Brain microvascular endothelial cell (primary cell): ENCODE results near the gene BMPR1A.
A peak's percentile ranks its signal among the peaks of the same experiment; 100 is the strongest.
"Not testable (repeated sequence)": the region's sequence is repeated elsewhere in the genome, so short reads cannot be mapped to it uniquely, and the experiment has no call there.

Experiments used
- DNase-seq: peaks from one replicate; pipeline ENCODE4 v3.0.0-alpha.2; 2020
- H3K27ac ChIP-seq: fragments of 250-450 bp; sonication (Bioruptor Pico); 2 replicates; pipeline ENCODE4 v1.5.1; 2020; ENCODE audit warnings: mild to moderate bottlenecking, moderate library complexity
- H3K27me3 ChIP-seq: fragments of 250-450 bp; sonication (Bioruptor Pico); replicated peaks from 2 replicates; pipeline ENCODE4 v1.5.1; 2020; ENCODE audit warnings: mild to moderate bottlenecking
- H3K36me3 ChIP-seq: fragments of 250-450 bp; sonication (Bioruptor Pico); replicated peaks from 2 replicates; pipeline ENCODE4 v1.5.1; 2020; ENCODE audit warnings: mild to moderate bottlenecking
- H3K4me3 ChIP-seq: 2 replicates; pipeline ENCODE4 v1.5.1; 2011; ENCODE audit warnings: low read depth, mild to moderate bottlenecking, control low read depth, low read length, moderate library complexity
- in situ Hi-C: cut with HindIII; loops from 2 replicates; pipeline ENCODE4 v1.10.0; 2017; ENCODE audit warnings: low sequenced_read_pairs, low pct_ligation_motif_present
- TF ChIP-seq, protein P1 (sequence below): IDR thresholded peaks from 2 replicates; pipeline ENCODE4 v1.5.1; 2011; ENCODE audit warnings: low read depth, mild to moderate bottlenecking, moderate library complexity, low read length, control low read depth, inconsistent platforms; ENCODE audit errors: missing control alignments

The BMPR1A gene

DNA sequence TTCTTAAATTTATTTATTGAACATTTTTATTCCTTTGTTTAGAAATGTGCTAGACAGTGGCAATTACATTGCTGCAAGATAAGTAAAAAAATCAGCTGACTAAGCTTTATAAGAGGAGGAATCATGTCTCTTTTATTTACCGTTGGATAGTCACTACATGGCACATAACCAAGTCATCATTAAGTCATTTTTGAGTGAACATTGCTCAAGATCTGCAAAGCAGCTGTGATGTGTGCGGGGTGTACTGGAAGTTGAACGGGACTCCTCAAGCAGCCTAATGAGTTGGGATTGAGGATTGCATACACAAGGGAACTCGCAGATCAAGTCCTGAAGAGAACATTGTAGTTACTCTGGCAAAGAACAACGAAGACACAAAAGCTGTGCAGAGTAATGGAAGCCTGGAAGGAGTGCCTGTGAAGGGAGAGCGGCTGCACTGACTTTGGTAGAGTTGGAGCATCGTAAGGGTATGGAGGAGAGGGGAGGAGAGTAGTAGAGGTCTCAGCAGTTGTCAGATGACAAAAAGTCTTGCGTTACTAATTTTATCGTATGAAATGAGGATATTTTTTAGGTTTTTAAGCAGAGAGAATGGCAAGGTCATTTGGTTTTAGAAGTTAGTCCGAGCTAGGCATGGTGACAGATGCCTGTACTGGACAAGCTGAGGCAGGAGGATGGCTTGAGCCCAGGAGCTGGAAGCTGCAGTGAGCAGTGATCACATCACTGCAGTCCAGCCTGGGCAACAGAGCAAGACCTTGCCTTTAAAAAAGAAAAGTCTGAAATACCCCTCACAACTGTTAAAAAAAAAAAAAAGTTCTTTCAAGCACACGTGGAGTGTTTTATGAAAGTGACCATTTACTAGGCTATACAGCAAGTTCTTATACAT is 95.1 kb downstream of the BMPR1A start:
- no peaks in the 10 kb centered on the region for H3K27me3 ChIP-seq
- in situ Hi-C loops, result no loop called here
- no peak overlapping the region for H3K4me3 ChIP-seq
- DNase-seq, result no peak
- H3K36me3 ChIP-seq, result no peaks in the 10 kb centered on the region
- TF ChIP-seq, protein P1, sequence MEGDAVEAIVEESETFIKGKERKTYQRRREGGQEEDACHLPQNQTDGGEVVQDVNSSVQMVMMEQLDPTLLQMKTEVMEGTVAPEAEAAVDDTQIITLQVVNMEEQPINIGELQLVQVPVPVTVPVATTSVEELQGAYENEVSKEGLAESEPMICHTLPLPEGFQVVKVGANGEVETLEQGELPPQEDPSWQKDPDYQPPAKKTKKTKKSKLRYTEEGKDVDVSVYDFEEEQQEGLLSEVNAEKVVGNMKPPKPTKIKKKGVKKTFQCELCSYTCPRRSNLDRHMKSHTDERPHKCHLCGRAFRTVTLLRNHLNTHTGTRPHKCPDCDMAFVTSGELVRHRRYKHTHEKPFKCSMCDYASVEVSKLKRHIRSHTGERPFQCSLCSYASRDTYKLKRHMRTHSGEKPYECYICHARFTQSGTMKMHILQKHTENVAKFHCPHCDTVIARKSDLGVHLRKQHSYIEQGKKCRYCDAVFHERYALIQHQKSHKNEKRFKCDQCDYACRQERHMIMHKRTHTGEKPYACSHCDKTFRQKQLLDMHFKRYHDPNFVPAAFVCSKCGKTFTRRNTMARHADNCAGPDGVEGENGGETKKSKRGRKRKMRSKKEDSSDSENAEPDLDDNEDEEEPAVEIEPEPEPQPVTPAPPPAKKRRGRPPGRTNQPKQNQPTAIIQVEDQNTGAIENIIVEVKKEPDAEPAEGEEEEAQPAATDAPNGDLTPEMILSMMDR, result no peak
- H3K27ac ChIP-seq, result no peak overlapping the region

- in situ Hi-C loops, H3K27ac ChIP-seq, DNase-seq, H3K4me3 ChIP-seq, H3K36me3 ChIP-seq, H3K27me3 ChIP-seq: not testable (repeated sequence)
These were observed 97.2 kb downstream of the BMPR1A start for GRCh38 chr10:86853582-86853981.

DNA sequence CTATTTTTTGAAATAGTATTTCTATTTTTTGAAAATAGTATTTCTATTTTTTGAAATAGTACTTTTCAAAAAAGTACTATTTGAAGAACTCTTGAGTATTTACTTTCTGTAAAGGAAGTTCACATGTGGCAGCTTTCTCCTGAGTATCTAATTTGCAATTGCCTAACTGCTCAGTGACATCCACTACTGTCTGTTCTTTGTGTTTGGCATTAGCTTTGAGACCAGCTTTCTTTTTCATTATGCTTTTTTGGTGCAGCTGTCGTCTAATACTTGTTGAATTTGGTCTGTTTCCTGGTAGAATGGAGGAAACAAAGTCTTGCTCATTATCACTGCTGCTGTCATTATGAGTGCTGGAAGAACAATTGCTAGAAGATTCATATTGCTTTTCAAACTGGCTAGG is 99.1 kb downstream of the BMPR1A start:
- no peak overlapping the region for H3K4me3 ChIP-seq
- no peaks in the 10 kb centered on the region for H3K36me3 ChIP-seq
- in situ Hi-C loops, result no loop called here
- no peak overlapping the region for H3K27ac ChIP-seq
- H3K27me3 ChIP-seq, result no peaks in the 10 kb centered on the region
- TF ChIP-seq, protein P1, result no peak
- no peak for DNase-seq

GRCh38 chr10:86856156-86856555 is 99.7 kb downstream of the BMPR1A start:
- in situ Hi-C loops, result no loop called here
- Histone ChIP-seq H3K4me3 (no peak overlapping the region), H3K36me3 (no peaks in the 10 kb centered on the region), H3K27ac (no peak overlapping the region), H3K27me3 (no peaks in the 10 kb centered on the region)
- DNase-seq, result no peak
- TF ChIP-seq, protein P1, result no peak

DNA sequence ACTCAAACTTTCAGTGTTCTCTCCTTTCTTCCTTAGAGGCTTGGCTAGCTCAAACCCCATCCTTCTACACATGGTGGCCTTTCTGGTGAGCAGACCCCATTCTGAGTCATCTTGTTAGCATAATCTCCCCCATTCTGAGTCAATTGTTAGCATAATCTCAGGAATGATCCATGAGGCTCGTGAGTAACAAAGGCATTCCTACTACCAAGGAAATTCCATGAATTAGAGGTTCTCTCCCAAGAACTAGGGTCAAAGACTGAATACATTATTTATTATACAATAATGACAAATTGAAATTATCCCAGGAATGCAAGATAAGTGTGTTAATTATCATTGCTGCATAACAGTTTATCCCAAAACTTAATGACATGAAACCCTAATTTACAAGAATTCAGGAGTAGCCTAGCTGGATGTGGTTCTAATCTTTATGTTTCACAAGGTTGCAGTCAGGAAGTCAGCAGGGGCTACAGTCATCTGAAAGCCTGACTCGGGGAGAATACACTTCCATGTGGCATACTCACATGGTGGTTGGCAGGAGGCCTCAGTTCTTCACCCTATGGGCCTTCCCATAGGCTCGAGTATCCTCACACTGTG is 100.8 kb downstream of the BMPR1A start:
- Histone ChIP-seq H3K36me3 (no peaks in the 10 kb centered on the region), H3K27ac (peak overlapping the region; percentile 36), H3K27me3 (no peaks in the 10 kb centered on the region), H3K4me3 (no peak overlapping the region)
- DNase-seq, result peak; percentile 55
- TF ChIP-seq, protein P1, result no peak
- in situ Hi-C loops, result no loop called here

- in situ Hi-C loops, result no loop called here
- no peak for DNase-seq
- Histone ChIP-seq H3K27me3 (no peaks in the 10 kb centered on the region), H3K4me3 (no peak overlapping the region), H3K36me3 (no peaks in the 10 kb centered on the region), H3K27ac (peak overlapping the region; percentile 34)
- TF ChIP-seq, protein P1, result no peak
These were observed 101.6 kb downstream of the BMPR1A start for GRCh38 chr10:86858011-86858410.
